Heart left ventricle (tissue), 13 donors: ENCODE measurements around the gene RAB17.

Experiments used
- CTCF ChIP-seq, 12 donors: fragments of 200-600 bp; sonication (generic) in 4 of 12; IDR thresholded peaks; one replicate each; pipeline versions ENCODE4 v1.5.0 to v1.8.0; 2018 to 2022; ENCODE audit warnings: antibody characterized with exemption in 12 of 12, mild to moderate bottlenecking in 5 of 12
- POLR2A ChIP-seq, 2 donors: fragments of 450-650 bp; IDR thresholded peaks; one replicate each; pipeline ENCODE4 v1.6.1; 2017; ENCODE audit warnings: antibody characterized with exemption in 2 of 2, mild to moderate bottlenecking in 2 of 2, moderate library complexity in 2 of 2
- donor health status: ischemic (EF 13 %, LVEDD 7.1; RV severe dilation, severe dysfunction).
- donor health status: DM: no; HTN: yes; CAD: no.
- donor health status: DM: no; HTN: no; CAD: no.
- donor health status: ischemic (EF 25% LVEDD 6.9; RV normal size, moderate dysfunction).
- donor health status: ischemic (EF 25% LVEDD 5.7; RV mildly dilated, moderate dysfunction).
- donor health status: ischemic (EF 35%, LVEDD 5.7; RV mildly dilated, moderate dysfunction).
- donor health status: nonischemic (EF 11% LVEDD 7.7; RV severe dilation, severe dysfunction).
- donor health status: DM: yes; HTN: yes; CAD: no.
- donor health status: PGD.
- donor health status: ischemic (EF 29% LVEDD 5.4; RV normal size, mild dysfunction).
- donor health status: nonischemic (EF 23%, LVEDD 6.1; RV moderate dilation, normal function).

DNA sequence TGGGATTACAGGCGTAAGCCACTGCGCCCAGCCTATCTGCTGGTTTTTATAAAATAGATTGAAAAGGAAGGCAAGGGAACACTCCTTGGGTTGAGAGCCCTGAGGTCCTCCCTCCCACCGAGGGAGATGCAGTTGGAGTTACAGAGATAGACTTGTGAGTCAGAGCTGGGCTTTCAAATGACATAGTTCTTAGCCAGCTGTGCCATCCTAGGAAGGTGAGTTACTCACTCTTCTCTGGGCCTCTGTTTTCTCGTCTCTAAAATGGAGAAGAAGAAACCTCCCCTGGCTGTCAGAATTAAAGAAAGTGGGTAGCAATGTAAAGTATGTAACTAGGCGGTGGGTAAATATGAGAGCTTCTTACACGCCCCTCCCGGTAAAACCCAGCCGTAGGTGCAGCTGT lies 39.2 kb upstream of the RAB17 start:
- TF ChIP-seq CTCF (IDR thresholded peaks at IDR 0.05) = no peak
- TF ChIP-seq POLR2A (IDR thresholded peaks at IDR 0.05) = no peak
